ENCODE data around the gene COQ8A. TPM values are rescaled to one million over a fixed set of nuclear protein-coding genes. Genes with fewer than 3 reads are reported as not detected.
A peak's percentile ranks its signal among the peaks of the same experiment; 100 is the strongest.

COQ8A gene
- total and polyA plus RNA-seq, 4 donors: 16.2 to 50.5 (median 29.1) TPM

GRCh38 chr1:226977643-226978431 lies 37.7 kb downstream of the COQ8A start:
- Histone ChIP-seq H3K4me1 (ENCODE audit: control insufficient read depth in 5 of 5, insufficient read depth in 5 of 5, low read length in 5 of 5) (peaks cover 6 to 26% (median 12%) of the 10 kb centered on the region in 5 donors), H3K9ac (ENCODE audit: insufficient read depth in 1 of 2, low read length in 2 of 2) (no peak overlapping the region), H3K36me3 (ENCODE audit: control insufficient read depth in 4 of 4, insufficient read depth in 4 of 4, low read length in 4 of 4) (peaks cover 0 to 26% (median 4%) of the 10 kb centered on the region in 4 donors), H3K4me3 (no peak overlapping the region), H3K27ac (ENCODE audit: low read depth in 1 of 2, low read length in 1 of 2) (peak overlapping the region in 1 of 2 donors; percentile 24), H3K9me3 (ENCODE audit: control insufficient read depth in 4 of 4, insufficient read depth in 3 of 4, low read length in 3 of 4) (no peaks in the 10 kb centered on the region), H3K27me3 (ENCODE audit: control insufficient read depth in 3 of 3, insufficient read depth in 3 of 3, low read length in 2 of 3) (no peaks in the 10 kb centered on the region)
- DNase-seq (no peak), ATAC-seq (ENCODE audit: insufficient read depth, low FRiP score) (no peak)
- WGBS, 2 donors: 96 to 97% methylated on average over 20 of the region's 20 CpGs
- TF ChIP-seq CTCF (IDR thresholded peaks at IDR 0.05; ENCODE audit: control extremely low read depth, extremely low read depth): no peak

- peaks cover 0 to 32% (median 4%) of the 10 kb centered on the region in 4 donors for H3K36me3 ChIP-seq (ENCODE audit: control insufficient read depth in 4 of 4, insufficient read depth in 4 of 4, low read length in 4 of 4)
- peaks cover 6 to 20% (median 11%) of the 10 kb centered on the region in 5 donors for H3K4me1 ChIP-seq (ENCODE audit: control insufficient read depth in 5 of 5, insufficient read depth in 5 of 5, low read length in 5 of 5)
- no peak for TF ChIP-seq CTCF (IDR thresholded peaks at IDR 0.05; ENCODE audit: control extremely low read depth, extremely low read depth)
- no peak for DNase-seq
- no peaks in the 10 kb centered on the region for H3K27me3 ChIP-seq (ENCODE audit: control insufficient read depth in 3 of 3, insufficient read depth in 3 of 3, low read length in 2 of 3)
- ATAC-seq (ENCODE audit: insufficient read depth, low FRiP score): no peak
- H3K27ac ChIP-seq (ENCODE audit: low read depth in 1 of 2, low read length in 1 of 2): peak overlapping the region in 1 of 2 donors; percentile 88
- no peaks in the 10 kb centered on the region for H3K9me3 ChIP-seq (ENCODE audit: control insufficient read depth in 4 of 4, insufficient read depth in 3 of 4, low read length in 3 of 4)
- no peak overlapping the region for H3K4me3 ChIP-seq
- WGBS, 2 donors: 96% methylated on average over 8 to 10 of the region's 10 CpGs
- H3K9ac ChIP-seq (ENCODE audit: insufficient read depth in 1 of 2, low read length in 2 of 2): no peak overlapping the region
Observed at GRCh38 chr1:226978432-226979114, 38.5 kb downstream of the COQ8A start.

- no peak for ATAC-seq (ENCODE audit: insufficient read depth, low FRiP score)
- H3K9me3 ChIP-seq (ENCODE audit: control insufficient read depth in 4 of 4, insufficient read depth in 3 of 4, low read length in 3 of 4): no peaks in the 10 kb centered on the region
- no peak for TF ChIP-seq CTCF (IDR thresholded peaks at IDR 0.05; ENCODE audit: control extremely low read depth, extremely low read depth)
- DNase-seq: no peak
- H3K36me3 ChIP-seq (ENCODE audit: control insufficient read depth in 4 of 4, insufficient read depth in 4 of 4, low read length in 4 of 4): peaks cover 0 to 36% (median 4%) of the 10 kb centered on the region in 4 donors
- 93 to 96% methylated on average over 13 to 15 of the region's 15 CpGs for whole genome bisulfite sequencing, 2 donors
- no peaks in the 10 kb centered on the region for H3K27me3 ChIP-seq (ENCODE audit: control insufficient read depth in 3 of 3, insufficient read depth in 3 of 3, low read length in 2 of 3)
- no peak overlapping the region for H3K4me3 ChIP-seq
- H3K27ac ChIP-seq (ENCODE audit: low read depth in 1 of 2, low read length in 1 of 2): peak overlapping the region in 1 of 2 donors; percentile 88
- peaks cover 6 to 15% (median 9%) of the 10 kb centered on the region in 5 donors for H3K4me1 ChIP-seq (ENCODE audit: control insufficient read depth in 5 of 5, insufficient read depth in 5 of 5, low read length in 5 of 5)
- H3K9ac ChIP-seq (ENCODE audit: insufficient read depth in 1 of 2, low read length in 2 of 2): no peak overlapping the region
Observed at GRCh38 chr1:226979115-226979516, 39.0 kb downstream of the COQ8A start.

Measured in lung (tissue), 12 donors.